ENCODE measurements around the gene MTHFD1L. TPM values are rescaled to one million over a fixed set of nuclear protein-coding genes. Genes with fewer than 3 reads are reported as not detected.

The MTHFD1L gene
- total and polyA plus RNA-seq, 11 donors = 1.1 to 13.2 (median 4.2) TPM

DNA sequence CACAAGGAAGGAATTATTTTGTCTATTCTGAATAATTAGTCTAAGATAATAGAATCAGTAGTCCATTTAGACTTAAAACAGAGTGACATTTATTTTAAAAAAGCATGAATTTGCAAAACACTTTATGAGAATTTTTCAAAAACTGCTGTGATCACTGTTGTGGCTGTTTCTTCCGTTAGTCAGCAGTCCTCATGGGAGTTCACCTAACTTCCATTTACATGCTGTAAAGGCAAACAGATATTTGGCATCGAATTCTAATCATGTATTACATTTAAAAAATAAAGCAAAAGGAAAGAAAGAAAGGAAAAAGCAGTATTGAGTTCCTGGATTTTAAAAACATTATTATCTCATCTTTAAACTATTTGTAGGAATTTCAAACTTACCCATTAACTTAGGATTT lies 111.8 kb downstream of the MTHFD1L start:
- intact Hi-C loops (cut with DNase I) = no loop called here
- H3K27ac ChIP-seq = no peak overlapping the region
- no peaks in the 10 kb centered on the region for H3K27me3 ChIP-seq
- no peak for DNase-seq
- 52 to 65% (median 59%) methylated on average over 2 of the region's 2 CpGs for WGBS, 4 donors
- H3K36me3 ChIP-seq = peaks cover 0 to 10% (median 0%) of the 10 kb centered on the region in 9 donors
- H3K4me3 ChIP-seq = no peak overlapping the region
- no peak for TF ChIP-seq POLR2A (IDR thresholded peaks at IDR 0.05)
- TF ChIP-seq, protein P1, sequence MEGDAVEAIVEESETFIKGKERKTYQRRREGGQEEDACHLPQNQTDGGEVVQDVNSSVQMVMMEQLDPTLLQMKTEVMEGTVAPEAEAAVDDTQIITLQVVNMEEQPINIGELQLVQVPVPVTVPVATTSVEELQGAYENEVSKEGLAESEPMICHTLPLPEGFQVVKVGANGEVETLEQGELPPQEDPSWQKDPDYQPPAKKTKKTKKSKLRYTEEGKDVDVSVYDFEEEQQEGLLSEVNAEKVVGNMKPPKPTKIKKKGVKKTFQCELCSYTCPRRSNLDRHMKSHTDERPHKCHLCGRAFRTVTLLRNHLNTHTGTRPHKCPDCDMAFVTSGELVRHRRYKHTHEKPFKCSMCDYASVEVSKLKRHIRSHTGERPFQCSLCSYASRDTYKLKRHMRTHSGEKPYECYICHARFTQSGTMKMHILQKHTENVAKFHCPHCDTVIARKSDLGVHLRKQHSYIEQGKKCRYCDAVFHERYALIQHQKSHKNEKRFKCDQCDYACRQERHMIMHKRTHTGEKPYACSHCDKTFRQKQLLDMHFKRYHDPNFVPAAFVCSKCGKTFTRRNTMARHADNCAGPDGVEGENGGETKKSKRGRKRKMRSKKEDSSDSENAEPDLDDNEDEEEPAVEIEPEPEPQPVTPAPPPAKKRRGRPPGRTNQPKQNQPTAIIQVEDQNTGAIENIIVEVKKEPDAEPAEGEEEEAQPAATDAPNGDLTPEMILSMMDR (IDR thresholded peaks at IDR 0.05) = no peak
- peaks cover 0 to 13% (median 0%) of the 10 kb centered on the region in 12 donors for H3K9me3 ChIP-seq
- peaks cover 0 to 10% (median 0%) of the 10 kb centered on the region in 12 donors for H3K4me1 ChIP-seq
- ATAC-seq = no peak

GRCh38 chr6:150978624-150979023 lies 113.1 kb downstream of the MTHFD1L start:
- 84 to 96% (median 93%) methylated on average over 10 of the region's 10 CpGs for WGBS, 4 donors
- DNase-seq (no peak), ATAC-seq (no peak)
- H3K4me1 ChIP-seq = peaks cover 0 to 10% (median 0%) of the 10 kb centered on the region in 12 donors
- H3K27me3 ChIP-seq = no peaks in the 10 kb centered on the region
- intact Hi-C loops (cut with DNase I) = no loop called here
- peaks cover 0 to 5% (median 0%) of the 10 kb centered on the region in 9 donors for H3K36me3 ChIP-seq
- no peak for TF ChIP-seq POLR2A (IDR thresholded peaks at IDR 0.05)
- TF ChIP-seq, protein P1 (IDR thresholded peaks at IDR 0.05) = no peak
- H3K27ac ChIP-seq = no peak overlapping the region
- no peak overlapping the region for H3K4me3 ChIP-seq
- peaks cover 0 to 7% (median 0%) of the 10 kb centered on the region in 12 donors for H3K9me3 ChIP-seq

DNA sequence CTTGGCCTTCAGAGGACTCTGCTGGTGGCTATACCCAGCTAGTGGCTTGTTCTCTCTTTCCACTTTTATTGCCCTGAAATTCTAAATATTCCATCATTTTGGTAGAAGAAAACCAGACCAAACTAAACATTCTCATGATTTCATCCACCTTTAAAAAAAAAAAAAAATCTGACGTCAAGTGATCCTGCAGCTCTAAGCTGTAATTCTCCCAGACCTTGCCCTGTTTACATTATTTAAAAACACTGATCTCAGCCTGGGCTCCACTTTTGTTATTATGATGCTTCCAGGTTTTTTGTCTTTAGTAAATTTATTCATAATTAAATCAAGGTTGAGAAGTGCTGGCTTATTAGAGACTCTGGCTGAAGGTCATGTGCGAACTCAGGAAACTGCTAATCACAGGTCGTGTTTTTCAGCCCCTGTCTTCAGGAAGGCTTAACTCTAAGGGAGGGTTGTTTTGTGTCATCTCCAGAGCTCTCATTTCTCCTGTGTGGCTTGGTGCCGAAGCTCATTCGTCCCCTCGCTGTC lies 114.4 kb downstream of the MTHFD1L start:
- Histone ChIP-seq H3K27me3 (no peaks in the 10 kb centered on the region), H3K4me3 (no peak overlapping the region), H3K4me1 (peaks cover 0 to 10% (median 0%) of the 10 kb centered on the region in 12 donors), H3K27ac (peak overlapping the region in 1 of 12 donors; percentile 33), H3K9me3 (no peaks in the 10 kb centered on the region), H3K36me3 (no peaks in the 10 kb centered on the region)
- WGBS, 4 donors = 92 to 98% (median 95%) methylated on average over 6 of the region's 6 CpGs
- intact Hi-C loops (cut with DNase I) = no loop called here
- TF ChIP-seq POLR2A (IDR thresholded peaks at IDR 0.05) = no peak
- TF ChIP-seq, protein P1 (IDR thresholded peaks at IDR 0.05) = no peak
- DNase-seq (no peak), ATAC-seq (no peak)

DNA sequence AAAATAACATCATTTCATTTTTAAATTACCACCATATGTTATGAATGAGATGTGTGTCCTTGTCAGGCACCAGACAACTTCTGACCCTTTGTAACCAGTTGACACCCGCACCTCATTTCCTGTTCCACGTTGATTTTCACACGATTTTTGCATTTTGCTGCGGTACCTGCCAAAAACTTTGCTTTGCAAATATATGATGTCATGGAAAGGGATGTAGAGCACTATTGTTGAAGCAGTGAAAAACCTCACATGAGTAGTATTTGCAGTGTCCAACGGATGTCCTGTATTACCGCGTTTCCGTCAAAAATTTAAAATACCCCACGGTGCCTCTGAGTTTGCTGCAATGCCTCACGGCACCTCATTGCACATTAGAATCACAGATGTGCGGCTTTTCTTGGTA lies 115.6 kb downstream of the MTHFD1L start:
- H3K27ac ChIP-seq = peak overlapping the region in 1 of 12 donors; percentile 5
- peaks cover 0 to 10% (median 0%) of the 10 kb centered on the region in 12 donors for H3K4me1 ChIP-seq
- ATAC-seq (peak; percentile 32 to 96 (median 57)), DNase-seq (peak in 2 of 5 donors; percentile 22 to 31)
- no peak overlapping the region for H3K4me3 ChIP-seq
- no peaks in the 10 kb centered on the region for H3K27me3 ChIP-seq
- no peaks in the 10 kb centered on the region for H3K9me3 ChIP-seq
- H3K36me3 ChIP-seq = no peaks in the 10 kb centered on the region
- no peak for TF ChIP-seq POLR2A (IDR thresholded peaks at IDR 0.05)
- TF ChIP-seq, protein P1 (IDR thresholded peaks at IDR 0.05) = no peak
- WGBS, 4 donors = 60 to 73% (median 63%) methylated on average over 11 of the region's 11 CpGs
- intact Hi-C loops (cut with DNase I) = no loop called here
